Esophagus squamous epithelium (tissue), 4 donors: Measurements from ENCODE around the gene GPR141.

ENCODE experiments used
- POLR2A ChIP-seq, 4 donors: fragments of 450-650 bp; IDR thresholded peaks; one replicate each; pipeline ENCODE4 v1.6.1; 2017; ENCODE audit warnings: antibody characterized with exemption in 4 of 4, mild to moderate bottlenecking in 4 of 4, moderate library complexity in 3 of 4
- TF ChIP-seq, protein P1 (sequence below), 6 experiments: fragments of 450-650 bp in 4 of 6; fragments of 200-600 bp in 2 of 6; sonication (generic) in 2 of 6; IDR thresholded peaks; one replicate each; pipeline ENCODE4 v1.5.1; 2016 to 2019; ENCODE audit warnings: antibody characterized with exemption in 6 of 6, mild to moderate bottlenecking in 4 of 6, moderate library complexity in 4 of 6

DNA sequence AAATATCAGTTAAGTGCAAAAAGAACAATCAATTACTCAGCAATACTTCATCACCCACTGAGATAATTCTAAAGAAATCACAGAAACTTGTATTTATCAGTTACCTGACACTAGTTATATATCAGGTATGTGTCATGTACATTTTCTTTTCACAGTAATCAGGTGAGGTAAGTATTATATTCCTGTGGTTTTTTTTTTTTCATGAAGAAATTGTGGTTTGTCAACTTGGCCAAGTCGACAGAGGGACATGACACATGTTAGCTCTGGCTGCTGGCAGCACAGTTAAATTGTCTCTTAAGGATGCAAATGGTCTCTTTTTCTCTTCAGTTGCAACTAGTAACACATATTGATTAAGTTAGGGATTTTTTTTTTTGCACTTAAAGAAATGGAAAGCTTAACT is 13.7 kb upstream of the GPR141 start:
- TF ChIP-seq, protein P1, sequence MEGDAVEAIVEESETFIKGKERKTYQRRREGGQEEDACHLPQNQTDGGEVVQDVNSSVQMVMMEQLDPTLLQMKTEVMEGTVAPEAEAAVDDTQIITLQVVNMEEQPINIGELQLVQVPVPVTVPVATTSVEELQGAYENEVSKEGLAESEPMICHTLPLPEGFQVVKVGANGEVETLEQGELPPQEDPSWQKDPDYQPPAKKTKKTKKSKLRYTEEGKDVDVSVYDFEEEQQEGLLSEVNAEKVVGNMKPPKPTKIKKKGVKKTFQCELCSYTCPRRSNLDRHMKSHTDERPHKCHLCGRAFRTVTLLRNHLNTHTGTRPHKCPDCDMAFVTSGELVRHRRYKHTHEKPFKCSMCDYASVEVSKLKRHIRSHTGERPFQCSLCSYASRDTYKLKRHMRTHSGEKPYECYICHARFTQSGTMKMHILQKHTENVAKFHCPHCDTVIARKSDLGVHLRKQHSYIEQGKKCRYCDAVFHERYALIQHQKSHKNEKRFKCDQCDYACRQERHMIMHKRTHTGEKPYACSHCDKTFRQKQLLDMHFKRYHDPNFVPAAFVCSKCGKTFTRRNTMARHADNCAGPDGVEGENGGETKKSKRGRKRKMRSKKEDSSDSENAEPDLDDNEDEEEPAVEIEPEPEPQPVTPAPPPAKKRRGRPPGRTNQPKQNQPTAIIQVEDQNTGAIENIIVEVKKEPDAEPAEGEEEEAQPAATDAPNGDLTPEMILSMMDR (IDR thresholded peaks at IDR 0.05), result no peak
- TF ChIP-seq POLR2A (IDR thresholded peaks at IDR 0.05), result no peak
